ENCODE measurements around the gene OARD1.
A peak's percentile ranks its signal among the peaks of the same experiment; 100 is the strongest.

OARD1 gene

GRCh38 chr6:41071923-41072835, at the start of gene OARD1:
OARD1 (minus strand) TSS chr6:41072356; CDS start chr6:41071634, 722 bp downstream.
- TF ChIP-seq PPARA (CRISPR knock-in tag; IDR thresholded peaks at IDR 0.05; ENCODE audit: borderline replicate concordance) (no peak), ZNF70 (CRISPR knock-in tag; IDR thresholded peaks at IDR 0.05) (no peak), RARB (CRISPR knock-in tag; IDR thresholded peaks at IDR 0.05) (no peak), ISL1 (CRISPR knock-in tag; IDR thresholded peaks at IDR 0.05) (no peak), ARNTL (CRISPR knock-in tag; IDR thresholded peaks at IDR 0.05; ENCODE audit: borderline replicate concordance, low read depth) (no peak), OSR1 (CRISPR knock-in tag; IDR thresholded peaks at IDR 0.05) (no peak), TSHZ2 (CRISPR knock-in tag; IDR thresholded peaks at IDR 0.05) (no peak), ZFP3 (CRISPR knock-in tag; IDR thresholded peaks at IDR 0.05) (no peak), GLIS3 (CRISPR knock-in tag; IDR thresholded peaks at IDR 0.05) (no peak), ZFP30 (CRISPR knock-in tag; IDR thresholded peaks at IDR 0.05) (no peak), CSDC2 (CRISPR knock-in tag; IDR thresholded peaks at IDR 0.05) (no peak), CREB5 (CRISPR knock-in tag; IDR thresholded peaks at IDR 0.05; ENCODE audit: low read depth) (no peak), TCF4 (CRISPR knock-in tag; IDR thresholded peaks at IDR 0.05; ENCODE audit: borderline replicate concordance) (no peak), ZNF8 (CRISPR knock-in tag; IDR thresholded peaks at IDR 0.05) (no peak), SNAI2 (CRISPR knock-in tag; IDR thresholded peaks at IDR 0.05) (no peak), POU6F1 (CRISPR knock-in tag; IDR thresholded peaks at IDR 0.05; ENCODE audit: borderline replicate concordance, low read depth) (no peak), CSRNP3 (CRISPR knock-in tag; IDR thresholded peaks at IDR 0.05) (no peak), ZC3H10 (CRISPR knock-in tag; IDR thresholded peaks at IDR 0.05) (no peak), TOX (CRISPR knock-in tag; IDR thresholded peaks at IDR 0.05; ENCODE audit: borderline replicate concordance) (no peak), PATZ1 (CRISPR knock-in tag; IDR thresholded peaks at IDR 0.05; ENCODE audit: borderline replicate concordance) (no peak)
- peak; percentile 87 for ATAC-seq

- TF ChIP-seq POU6F1 (CRISPR knock-in tag; IDR thresholded peaks at IDR 0.05; ENCODE audit: borderline replicate concordance, low read depth), result no peak
- no peak for TF ChIP-seq RARB (CRISPR knock-in tag; IDR thresholded peaks at IDR 0.05)
- no peak for ATAC-seq
These were observed 47.9 kb upstream of the OARD1 start for GRCh38 chr6:41120058-41120457.

All from SK-N-SH treated with all-trans-retinoic acid at 6 μM for 48 hours (cell line).